Measurements from ENCODE around the gene GALNS.
"Not testable (repeated sequence)": the region's sequence is repeated elsewhere in the genome, so short reads cannot be mapped to it uniquely, and the experiment has no call there.

GALNS gene

GRCh38 chr16:88856828-88857727 lies at the start of gene GALNS, which contains the start of gene TRAPPC2L:
TSS of gene GALNS (minus strand) at chr16:88856947. CDS start at chr16:88856877, 70 bp downstream.
TSS of gene TRAPPC2L (plus strand) at chr16:88857127. CDS start at chr16:88857151, 24 bp downstream.
- in situ Hi-C loops (cut with HindIII; ENCODE audit: low sequenced_read_pairs): loop anchor here (25.0 kb wide), 1 partner anchor 95 kb away; no protein-coding TSS in a partner anchor

- in situ Hi-C loops (cut with HindIII; ENCODE audit: low sequenced_read_pairs): no loop called here
These were observed 49.3 kb upstream of the GALNS start for GRCh38 chr16:88906020-88906419.

DNA sequence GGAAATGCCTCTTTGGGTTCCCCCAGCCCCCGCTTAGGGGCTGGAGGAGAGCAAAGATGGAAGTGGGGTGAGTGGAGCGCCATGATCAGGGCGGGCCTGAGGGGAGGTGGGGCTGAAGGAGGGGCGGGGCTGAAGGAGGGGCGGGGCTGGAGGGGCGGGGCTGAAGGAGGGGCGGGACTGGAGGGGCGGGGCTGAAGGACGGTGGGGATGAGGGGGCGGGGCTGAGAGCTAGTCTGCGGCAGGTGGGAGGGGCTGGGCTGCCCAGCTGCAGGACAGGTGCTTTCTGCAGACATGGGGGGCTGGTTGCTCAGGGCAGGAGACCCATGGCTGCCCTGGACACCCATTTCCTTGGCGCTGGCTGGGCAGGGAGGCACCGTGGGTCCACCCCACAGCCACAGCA lies 48.8 kb upstream of the GALNS start:
- in situ Hi-C loops (cut with HindIII; ENCODE audit: low sequenced_read_pairs): no loop called here

- in situ Hi-C loops (cut with HindIII; ENCODE audit: low sequenced_read_pairs): no loop called here
These were observed 48.1 kb upstream of the GALNS start for GRCh38 chr16:88904676-88905365.

GRCh38 chr16:88903267-88903666 lies 46.5 kb upstream of the GALNS start:
- in situ Hi-C loops (cut with HindIII; ENCODE audit: low sequenced_read_pairs): no loop called here

- in situ Hi-C loops (cut with HindIII; ENCODE audit: low sequenced_read_pairs): no loop called here
These were observed 46.0 kb upstream of the GALNS start for GRCh38 chr16:88902744-88903143.

GRCh38 chr16:88901718-88902337 lies 45.1 kb upstream of the GALNS start:
- in situ Hi-C loops (cut with HindIII; ENCODE audit: low sequenced_read_pairs): no loop called here

DNA sequence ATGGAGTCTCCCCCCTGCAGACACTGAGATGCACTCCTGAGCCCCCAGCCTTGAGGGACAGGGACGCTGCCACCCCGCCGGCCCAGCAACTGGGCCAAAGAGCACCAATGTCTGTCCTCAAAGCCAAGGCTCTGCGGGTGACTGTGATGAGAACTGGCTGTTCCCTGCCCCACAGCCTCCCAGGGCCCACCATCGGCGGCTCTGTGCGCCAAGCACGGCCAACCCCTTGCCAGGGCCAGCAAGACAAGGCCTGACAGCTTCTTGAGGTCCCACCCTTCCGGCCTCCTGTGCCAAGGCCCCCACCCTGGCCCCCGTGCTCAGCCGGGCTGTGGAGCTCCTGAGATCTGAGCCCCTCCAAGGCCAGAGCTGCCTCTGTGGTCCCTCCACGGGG lies 43.9 kb upstream of the GALNS start:
- in situ Hi-C loops (cut with HindIII; ENCODE audit: low sequenced_read_pairs): no loop called here

- in situ Hi-C loops (cut with HindIII; ENCODE audit: low sequenced_read_pairs): no loop called here
These were observed 43.3 kb upstream of the GALNS start for GRCh38 chr16:88899901-88900661.

GRCh38 chr16:88897696-88898425 lies 41.1 kb upstream of the GALNS start:
- in situ Hi-C loops (cut with HindIII; ENCODE audit: low sequenced_read_pairs): no loop called here

DNA sequence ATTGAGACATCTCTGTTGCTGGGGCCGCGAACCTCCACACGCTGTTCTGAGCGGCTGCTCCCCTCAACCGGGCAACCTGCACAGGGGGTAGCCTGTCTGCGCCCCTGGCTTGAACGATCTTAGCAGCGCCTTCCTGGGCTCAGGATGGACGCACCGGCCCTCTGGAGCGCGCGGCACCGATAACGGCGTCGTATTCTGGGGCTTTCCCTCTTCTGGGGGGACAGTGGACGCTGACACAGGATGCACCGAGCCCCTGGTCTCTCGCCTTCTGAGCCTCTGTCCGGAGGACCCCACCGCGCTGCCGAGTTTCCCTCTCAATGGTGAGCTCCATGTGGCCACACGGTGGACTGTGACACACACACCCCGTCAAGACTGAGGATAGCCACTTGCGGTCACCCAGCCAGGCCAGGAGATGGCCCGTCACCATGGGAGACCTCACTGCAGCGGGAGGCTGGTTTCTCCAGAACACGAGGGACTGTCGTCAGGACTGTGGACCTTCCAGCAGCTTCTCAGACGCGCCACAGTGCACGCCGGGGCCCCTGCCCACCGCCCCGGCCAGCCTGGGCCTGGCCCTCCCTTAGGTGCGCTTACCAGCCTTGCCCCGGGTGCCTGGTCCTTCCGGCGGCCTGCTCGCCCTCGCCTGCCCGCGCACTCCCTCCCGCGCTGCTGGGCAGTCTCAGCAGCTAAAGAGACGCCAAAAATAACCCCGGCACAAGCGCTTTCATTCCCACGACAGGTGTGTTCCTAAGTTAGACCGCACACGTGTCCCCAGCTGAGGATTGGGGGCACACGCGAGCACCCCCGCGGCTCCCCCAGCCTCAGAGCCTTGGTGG lies 39.7 kb upstream of the GALNS start:
- in situ Hi-C loops (cut with HindIII; ENCODE audit: low sequenced_read_pairs): no loop called here

DNA sequence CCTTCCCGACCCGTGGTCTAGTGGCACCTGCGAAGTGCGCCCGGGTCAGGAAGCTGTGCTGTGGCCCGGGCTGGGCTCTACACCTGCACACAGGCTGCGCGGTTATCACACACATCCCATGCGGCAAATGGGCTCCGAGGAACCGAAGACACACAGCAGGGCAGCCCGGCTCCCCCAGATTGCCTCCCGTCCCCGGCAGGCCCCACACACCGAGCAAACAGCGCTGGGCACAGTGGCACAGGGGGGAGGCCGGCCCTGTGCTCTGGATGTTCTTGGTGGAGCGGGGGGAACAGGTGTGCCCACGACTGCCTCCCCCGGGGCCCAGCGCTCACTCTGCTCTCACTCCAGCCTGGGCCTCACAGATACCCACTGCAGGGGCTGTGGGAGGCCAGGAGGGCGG lies 38.6 kb upstream of the GALNS start:
- in situ Hi-C loops (cut with HindIII; ENCODE audit: low sequenced_read_pairs): no loop called here

- in situ Hi-C loops (cut with HindIII; ENCODE audit: low sequenced_read_pairs): no loop called here
These were observed 38.0 kb upstream of the GALNS start for GRCh38 chr16:88894681-88895300.

- in situ Hi-C loops (cut with HindIII; ENCODE audit: low sequenced_read_pairs): not testable (repeated sequence)
These were observed 37.5 kb upstream of the GALNS start for GRCh38 chr16:88894266-88894665.

DNA sequence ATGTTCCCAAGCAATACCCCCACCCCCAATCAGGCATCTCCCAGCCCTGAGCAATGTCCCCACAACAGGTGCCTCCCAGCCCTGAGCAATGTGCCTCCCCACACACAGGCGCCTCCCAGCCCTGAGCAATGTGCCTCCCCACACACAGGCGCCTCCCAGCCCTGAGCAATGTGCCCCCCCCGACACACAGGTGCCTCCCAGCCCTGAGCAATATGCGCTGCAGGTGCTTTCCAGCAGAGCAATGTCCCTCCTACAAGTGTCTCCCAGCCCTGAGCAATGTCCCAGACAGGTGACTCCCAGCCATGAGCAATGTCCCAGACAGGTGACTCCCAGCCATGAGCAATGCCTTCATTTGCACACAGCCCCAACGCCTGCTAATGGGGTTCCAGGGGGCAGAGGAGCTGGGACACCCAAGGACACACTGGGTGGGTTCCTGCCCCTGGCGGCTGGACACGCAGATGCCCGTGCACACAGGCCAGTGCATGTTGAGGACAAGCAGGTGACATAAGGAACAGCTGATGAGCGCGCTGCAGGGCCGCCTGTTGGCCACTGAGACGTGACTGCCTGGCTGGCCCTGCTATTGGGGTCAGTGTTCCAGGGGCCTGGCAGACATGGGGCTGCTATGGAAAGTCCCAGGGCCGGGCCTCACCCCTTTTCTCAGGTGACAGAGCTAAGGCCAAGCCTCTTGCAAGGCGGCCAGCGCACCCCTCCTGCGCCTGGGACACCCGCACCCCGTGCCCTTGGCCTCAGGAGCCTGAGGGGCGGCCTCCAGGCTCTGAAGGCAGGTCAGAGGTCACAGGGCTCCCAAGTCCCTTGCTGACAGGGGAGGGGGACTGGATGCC lies 36.6 kb upstream of the GALNS start:
- in situ Hi-C loops (cut with HindIII; ENCODE audit: low sequenced_read_pairs): no loop called here

GRCh38 chr16:88892065-88892464 lies 35.3 kb upstream of the GALNS start:
- in situ Hi-C loops (cut with HindIII; ENCODE audit: low sequenced_read_pairs): no loop called here

GRCh38 chr16:88891083-88891482 lies 34.3 kb upstream of the GALNS start:
- in situ Hi-C loops (cut with HindIII; ENCODE audit: low sequenced_read_pairs): no loop called here
